Measurements from ENCODE around the gene CNTNAP4. TPM values are rescaled to one million over a fixed set of nuclear protein-coding genes. Genes with fewer than 3 reads are reported as not detected.
A peak's percentile ranks its signal among the peaks of the same experiment; 100 is the strongest.

The CNTNAP4 gene
- total RNA-seq, 1 donor from 2014 or later = not detected

GRCh38 chr16:76309639-76310335 lies 32.6 kb downstream of the CNTNAP4 start:
- no peak for DNase-seq (ENCODE audit: low read depth in 2 of 2)

- DNase-seq (ENCODE audit: low read depth in 2 of 2) = no peak
Measured at GRCh38 chr16:76311260-76311659, 34.1 kb downstream of the CNTNAP4 start.

DNA sequence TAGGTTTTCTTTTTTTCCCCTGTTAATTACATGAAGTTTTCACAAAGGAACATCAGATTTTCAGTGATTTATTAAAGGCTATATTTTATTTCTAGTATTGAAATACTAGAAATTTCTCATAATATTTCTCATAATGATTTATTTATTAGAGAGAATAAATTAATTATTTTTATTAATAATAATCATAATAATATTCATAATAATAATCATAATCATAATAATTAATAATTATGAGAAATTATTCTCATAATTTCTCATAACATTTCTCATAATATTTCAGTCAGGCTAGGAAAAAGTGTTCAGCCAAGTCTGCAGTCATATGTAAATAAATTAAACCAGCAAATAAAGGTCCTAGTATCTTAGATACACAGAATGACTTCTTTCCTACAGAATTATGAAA lies 41.4 kb downstream of the CNTNAP4 start:
- no peak for DNase-seq (ENCODE audit: low read depth in 2 of 2)

DNA sequence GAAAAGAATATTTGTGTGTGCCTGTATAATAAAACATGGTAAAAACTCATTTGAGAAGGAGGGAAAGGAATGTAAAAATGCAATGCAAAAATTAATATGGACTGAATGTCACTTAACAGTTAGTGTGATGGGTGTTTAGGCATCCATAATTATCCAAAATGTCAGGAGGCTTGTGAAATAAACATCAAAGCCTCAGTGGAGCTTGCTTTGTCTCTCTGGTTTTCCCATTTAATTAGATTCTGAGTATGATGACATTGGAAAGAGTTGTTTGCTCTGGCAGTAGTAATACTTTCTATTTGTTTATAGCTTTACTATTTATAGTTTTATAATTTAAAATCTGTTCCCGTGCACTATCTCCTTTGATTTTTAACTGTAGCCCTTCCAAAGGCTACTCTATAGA lies 51.9 kb downstream of the CNTNAP4 start:
- DNase-seq (ENCODE audit: low read depth in 2 of 2) = no peak

- no peak for DNase-seq (ENCODE audit: low read depth in 2 of 2)
Measured at GRCh38 chr16:76335180-76335974, 58.2 kb downstream of the CNTNAP4 start.

DNA sequence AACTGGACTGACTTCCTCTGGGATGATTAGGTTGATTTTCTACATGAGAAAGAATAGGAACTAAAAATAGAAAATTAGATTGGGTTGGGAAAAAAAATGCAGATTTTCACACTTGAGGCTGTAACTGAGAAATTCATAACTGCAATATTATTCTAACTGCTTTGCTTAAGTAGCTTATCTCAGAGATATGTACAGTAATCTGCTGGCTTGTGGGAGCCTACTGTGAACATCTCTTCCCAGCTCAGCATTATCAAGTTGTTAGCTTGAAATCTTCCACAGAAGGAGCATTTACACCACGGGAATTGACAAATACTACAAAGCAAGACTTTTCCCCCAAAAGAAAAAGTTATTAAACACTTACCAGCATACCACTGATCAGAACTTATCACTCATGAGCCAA lies 58.9 kb downstream of the CNTNAP4 start:
- no peak for DNase-seq (ENCODE audit: low read depth in 2 of 2)

DNA sequence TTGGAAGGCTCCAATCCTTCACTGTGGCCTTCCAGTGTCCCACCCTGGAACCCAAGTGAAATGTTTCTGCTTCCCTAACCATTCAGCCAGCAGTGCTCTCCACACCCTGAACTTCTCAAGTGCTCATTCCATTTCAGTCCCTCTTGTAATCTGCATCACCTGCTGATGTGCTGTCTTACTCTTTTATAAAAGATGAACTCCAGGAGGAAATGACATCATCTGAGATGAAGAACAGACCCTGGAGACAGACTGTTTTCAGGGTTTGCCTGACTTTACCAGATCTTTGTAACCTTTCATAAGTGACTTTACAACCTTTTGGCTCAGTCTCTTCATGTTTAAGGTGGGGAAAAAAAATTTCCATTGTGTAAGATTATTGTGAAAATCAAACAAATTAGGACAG lies 61.3 kb downstream of the CNTNAP4 start:
- no peak for DNase-seq (ENCODE audit: low read depth in 2 of 2)

DNA sequence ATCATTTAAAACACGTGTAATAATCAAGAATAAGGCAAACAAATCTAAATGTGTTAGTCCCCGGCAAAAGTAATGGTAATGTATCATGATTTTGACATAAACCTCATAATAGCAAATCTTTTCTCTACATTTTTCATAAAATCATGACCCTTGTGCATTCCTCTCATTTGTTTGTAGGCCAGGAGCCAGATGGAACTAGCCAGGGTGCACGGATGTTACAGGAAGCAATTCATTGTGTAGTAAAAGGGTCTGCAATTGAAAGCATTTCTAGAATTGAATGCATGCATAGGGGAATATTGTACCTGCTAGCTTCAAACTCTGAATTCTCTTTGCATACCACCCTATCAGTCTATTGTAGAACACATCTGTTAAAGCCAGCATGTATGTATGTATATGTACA lies 66.6 kb downstream of the CNTNAP4 start:
- no peak for DNase-seq (ENCODE audit: low read depth in 2 of 2)

GRCh38 chr16:76345163-76345661 lies 68.0 kb downstream of the CNTNAP4 start:
- DNase-seq (ENCODE audit: low read depth in 2 of 2) = peak; percentile 29 to 46

GRCh38 chr16:76346210-76346609 lies 69.0 kb downstream of the CNTNAP4 start:
- DNase-seq (ENCODE audit: low read depth in 2 of 2) = no peak

GRCh38 chr16:76351441-76351840 lies 74.2 kb downstream of the CNTNAP4 start:
- no peak for DNase-seq (ENCODE audit: low read depth in 2 of 2)

DNA sequence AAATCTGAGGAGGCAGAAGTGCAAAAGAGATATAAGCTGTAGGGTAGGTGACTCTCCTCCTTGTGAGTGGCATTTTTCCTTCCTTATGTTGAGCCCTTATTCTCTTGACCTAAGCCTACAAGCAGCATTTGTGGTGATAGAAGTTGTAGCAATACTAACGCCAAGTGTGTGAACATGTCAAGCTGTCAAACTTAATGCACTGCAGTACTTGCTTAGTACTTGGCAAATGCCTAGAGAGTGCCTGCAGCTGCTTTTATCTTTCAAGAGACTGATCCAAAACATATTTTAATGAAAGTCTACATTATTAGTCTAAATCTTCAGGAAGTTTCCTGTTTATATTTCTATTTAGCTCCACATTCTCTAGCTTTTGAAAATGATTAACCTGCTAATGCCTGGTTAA lies 83.2 kb downstream of the CNTNAP4 start:
- DNase-seq (ENCODE audit: low read depth in 2 of 2) = no peak

- DNase-seq (ENCODE audit: low read depth in 2 of 2) = no peak
Measured at GRCh38 chr16:76370344-76370743, 93.1 kb downstream of the CNTNAP4 start.

- DNase-seq (ENCODE audit: low read depth in 2 of 2) = no peak
Measured at GRCh38 chr16:76371441-76371840, 94.2 kb downstream of the CNTNAP4 start.

GRCh38 chr16:76373998-76374397 lies 96.8 kb downstream of the CNTNAP4 start:
- no peak for DNase-seq (ENCODE audit: low read depth in 2 of 2)

GRCh38 chr16:76376988-76377387 lies 99.8 kb downstream of the CNTNAP4 start:
- no peak for DNase-seq (ENCODE audit: low read depth in 2 of 2)

GRCh38 chr16:76378020-76378419 lies 100.8 kb downstream of the CNTNAP4 start:
- DNase-seq (ENCODE audit: low read depth in 2 of 2) = no peak

- DNase-seq (ENCODE audit: low read depth in 2 of 2) = no peak
Measured at GRCh38 chr16:76381096-76381495, 103.9 kb downstream of the CNTNAP4 start.

GRCh38 chr16:76385601-76386230 lies 108.5 kb downstream of the CNTNAP4 start:
- DNase-seq (ENCODE audit: low read depth in 2 of 2) = no peak

DNA sequence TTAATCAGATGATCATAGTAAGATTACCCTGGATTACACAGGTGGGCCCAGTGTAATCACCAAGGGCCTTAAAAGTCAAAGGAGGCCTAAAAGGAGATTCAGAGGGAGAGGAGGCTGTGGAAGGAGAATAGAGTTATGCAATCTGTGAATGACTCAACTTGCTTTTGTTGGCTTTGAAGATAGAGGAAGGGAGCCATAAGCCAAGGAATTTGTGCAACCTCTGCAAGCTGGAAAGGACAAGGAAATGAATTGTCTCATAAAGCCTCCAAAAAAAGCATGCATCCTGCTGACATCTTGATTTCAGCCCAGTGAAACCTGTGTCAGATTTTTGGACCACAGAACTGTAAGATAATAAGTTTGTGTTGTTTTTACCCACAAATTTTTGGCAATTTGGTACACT lies 109.6 kb downstream of the CNTNAP4 start:
- DNase-seq (ENCODE audit: low read depth in 2 of 2) = no peak

GRCh38 chr16:76387994-76388393 lies 110.8 kb downstream of the CNTNAP4 start:
- DNase-seq (ENCODE audit: low read depth in 2 of 2) = no peak

- DNase-seq (ENCODE audit: low read depth in 2 of 2) = no peak
Measured at GRCh38 chr16:76389126-76389525, 111.9 kb downstream of the CNTNAP4 start.

All from dermis microvascular lymphatic vessel endothelial cell (primary cell).